HepG2 (cell line): ENCODE data around the gene CYTH1.

Experiments
- CSRNP2 ChIP-seq: sonication (generic); formaldehyde crosslinking; conservative IDR thresholded peaks from 2 replicates; pipeline ENCODE4 v1.8.0; 2022; ENCODE audit warnings: low read depth, missing genetic modification reagents
- CTCF ChIP-seq: sonication (generic); formaldehyde crosslinking; IDR thresholded peaks from 2 replicates; pipeline ENCODE4 v1.5.0; 2020; ENCODE audit warnings: mild to moderate bottlenecking, missing genetic modification reagents, moderate library complexity
- FOXK2 ChIP-seq: fragments of 450-650 bp; IDR thresholded peaks from 2 replicates; pipeline ENCODE4 v1.6.1; 2016
- GABPA ChIP-seq, 2 experiments: IDR thresholded peaks; 2 replicates each; pipeline ENCODE4 v1.6.1; 2011 to 2016; ENCODE audit warnings: low read depth in 2 of 2, low read length in 1 of 2, missing biosample characterization in 1 of 2, missing genetic modification characterization in 1 of 2
- MLXIP ChIP-seq: sonication (generic); formaldehyde crosslinking; IDR thresholded peaks from 2 replicates; pipeline ENCODE4 v1.9.0; 2021; ENCODE audit warnings: missing genetic modification reagents, borderline replicate concordance
- MXD4 ChIP-seq: IDR thresholded peaks from 2 replicates; pipeline ENCODE4 v1.6.1; 2016; ENCODE audit warnings: mild to moderate bottlenecking, missing biosample characterization, missing genetic modification reagents
- NR3C1 ChIP-seq: sonication (generic); formaldehyde crosslinking; IDR thresholded peaks from 2 replicates; pipeline ENCODE4 v1.4.0; 2020; ENCODE audit warnings: missing genetic modification reagents
- POLR2A ChIP-seq, 2 experiments: IDR thresholded peaks; 2 replicates each; pipeline ENCODE4 v1.6.1; 2011; ENCODE audit warnings: low read depth in 2 of 2, low read length in 2 of 2, mild to moderate bottlenecking in 1 of 2, moderate library complexity in 1 of 2; ENCODE audit not compliant: insufficient read depth in 1 of 2
- RAD21 ChIP-seq: fragments of 450-650 bp; formaldehyde crosslinking; IDR thresholded peaks from 2 replicates; pipeline ENCODE4 v1.5.0; 2020; ENCODE audit warnings: mild to moderate bottlenecking
- SIN3A ChIP-seq: IDR thresholded peaks from 2 replicates; pipeline ENCODE4 v1.6.1; 2011; ENCODE audit warnings: low read depth, mild to moderate bottlenecking, control low read depth, low read length, borderline replicate concordance
- SP1 ChIP-seq, 2 experiments: fragments of 450-650 bp in 1 of 2; sonication (generic) in 1 of 2; formaldehyde crosslinking in 1 of 2; IDR thresholded peaks; 2 replicates each; pipeline versions ENCODE4 v1.4.0 to v1.6.1; 2016 to 2020; ENCODE audit warnings: missing genetic modification reagents in 1 of 2
- ZBTB44 ChIP-seq: sonication (generic); formaldehyde crosslinking; IDR thresholded peaks from 2 replicates; pipeline ENCODE4 v1.4.0; 2020; ENCODE audit warnings: missing genetic modification reagents
- ZFP36 ChIP-seq: fragments of 150-350 bp; IDR thresholded peaks from 2 replicates; pipeline ENCODE4 v1.6.1; 2018; ENCODE audit warnings: borderline replicate concordance, low read length, low read depth; ENCODE audit not compliant: partially characterized antibody
- ZFX ChIP-seq: sonication (generic); formaldehyde crosslinking; IDR thresholded peaks from 2 replicates; pipeline ENCODE4 v1.4.0; 2020; ENCODE audit warnings: mild to moderate bottlenecking, low read depth, missing genetic modification reagents, moderate library complexity

- TF ChIP-seq ZFP36 (no peak), SIN3A (no peak), GABPA (IDR thresholded peaks at IDR 0.05; ENCODE audit: low read depth, low read length) (no peak), GABPA (CRISPR knock-in tag; IDR thresholded peaks at IDR 0.05; ENCODE audit: low read depth) (no peak), CTCF (CRISPR knock-in tag) (no peak), CSRNP2 (CRISPR knock-in tag) (no peak), MLXIP (no peak), NR3C1 (no peak), ZFX (CRISPR knock-in tag) (no peak), POLR2A (IDR thresholded peaks at IDR 0.05; ENCODE audit: insufficient read depth in 1 of 2, low read depth in 2 of 2, low read length in 2 of 2) (no peak), FOXK2 (no peak), SP1 (IDR thresholded peaks at IDR 0.05) (no peak), SP1 (CRISPR knock-in tag; IDR thresholded peaks at IDR 0.05) (no peak), MXD4 (CRISPR knock-in tag) (no peak), RAD21 (no peak), ZBTB44 (CRISPR knock-in tag) (no peak)
Measured at GRCh38 chr17:78672005-78672404, 110.1 kb downstream of the CYTH1 start.
